ENCODE measurements around the gene SEMA6C. TPM values are rescaled to one million over a fixed set of nuclear protein-coding genes. Genes with fewer than 3 reads are reported as not detected.
A peak's percentile ranks its signal among the peaks of the same experiment; 100 is the strongest.

The SEMA6C gene
- total RNA-seq, 1 experiment from 2014 or later: 2.0 TPM

GRCh38 chr1:151165281-151165737 is 18.9 kb upstream of the SEMA6C start:
- no peaks in the 10 kb centered on the region for H3F3A ChIP-seq (ENCODE audit: low read length, unreplicated experiment)
- no peak overlapping the region for H3K27ac ChIP-seq (ENCODE audit: low read length)
- H3K79me2 ChIP-seq (ENCODE audit: low read length): peaks cover 32% of the 10 kb centered on the region
- H3K4me1 ChIP-seq (ENCODE audit: insufficient read depth, low read length): peaks cover 18% of the 10 kb centered on the region
- DNase-seq (peak; percentile 21), ATAC-seq (peak; percentile 37)
- no peaks in the 10 kb centered on the region for H4K20me1 ChIP-seq (ENCODE audit: low read length)
- H3K9ac ChIP-seq (ENCODE audit: low read length): peak overlapping the region; percentile 87
- TF ChIP-seq EZH2phosphoT487 (IDR thresholded peaks at IDR 0.05; ENCODE audit: borderline replicate concordance, low read length) (no peak), EZH2 (IDR thresholded peaks at IDR 0.05; ENCODE audit: low read length, unreplicated experiment) (no peak)
- TF ChIP-seq, protein P1, sequence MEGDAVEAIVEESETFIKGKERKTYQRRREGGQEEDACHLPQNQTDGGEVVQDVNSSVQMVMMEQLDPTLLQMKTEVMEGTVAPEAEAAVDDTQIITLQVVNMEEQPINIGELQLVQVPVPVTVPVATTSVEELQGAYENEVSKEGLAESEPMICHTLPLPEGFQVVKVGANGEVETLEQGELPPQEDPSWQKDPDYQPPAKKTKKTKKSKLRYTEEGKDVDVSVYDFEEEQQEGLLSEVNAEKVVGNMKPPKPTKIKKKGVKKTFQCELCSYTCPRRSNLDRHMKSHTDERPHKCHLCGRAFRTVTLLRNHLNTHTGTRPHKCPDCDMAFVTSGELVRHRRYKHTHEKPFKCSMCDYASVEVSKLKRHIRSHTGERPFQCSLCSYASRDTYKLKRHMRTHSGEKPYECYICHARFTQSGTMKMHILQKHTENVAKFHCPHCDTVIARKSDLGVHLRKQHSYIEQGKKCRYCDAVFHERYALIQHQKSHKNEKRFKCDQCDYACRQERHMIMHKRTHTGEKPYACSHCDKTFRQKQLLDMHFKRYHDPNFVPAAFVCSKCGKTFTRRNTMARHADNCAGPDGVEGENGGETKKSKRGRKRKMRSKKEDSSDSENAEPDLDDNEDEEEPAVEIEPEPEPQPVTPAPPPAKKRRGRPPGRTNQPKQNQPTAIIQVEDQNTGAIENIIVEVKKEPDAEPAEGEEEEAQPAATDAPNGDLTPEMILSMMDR (conservative IDR thresholded peaks at IDR 0.05; ENCODE audit: low read depth, low read length): no peak
- H3K36me3 ChIP-seq (ENCODE audit: low read depth, low read length): peaks cover 5% of the 10 kb centered on the region; the same call in 1 of the 2 replicates
- H3K27me3 ChIP-seq (ENCODE audit: low read length): no peaks in the 10 kb centered on the region
- intact Hi-C loops (cut with micrococcal nuclease): no loop called here
- H3K9me2 ChIP-seq (replicated peaks; ENCODE audit: low read length): no peaks in the 10 kb centered on the region
- H2AFZ ChIP-seq (ENCODE audit: low read length): peak overlapping the region; percentile 96
- BruUV-seq (replicated peaks): TSS peak; percentile 51
- CTCF ChIA-PET: interaction anchor here (0.7 to 1.6 kb wide), 2 partner anchors 65 to 87 kb away, joined by 3 to 12 read pairs; no protein-coding TSS in a partner anchor
- POLR2A ChIA-PET (ENCODE audit: unreplicated experiment): interaction anchor here (0.6 kb wide), 1 partner anchor 24 kb away, joined by 10 read pairs; the partner anchor contains the start of gene VPS72
- H3K9me3 ChIP-seq (ENCODE audit: low read length): no peaks in the 10 kb centered on the region
- peak overlapping the region; percentile 94 for H3K4me2 ChIP-seq (ENCODE audit: low read length)
- H3K4me3 ChIP-seq (ENCODE audit: low read length): peak overlapping the region; percentile 85

- peak overlapping the region; percentile 87 for H3K9ac ChIP-seq (ENCODE audit: low read length)
- H3K4me3 ChIP-seq (ENCODE audit: low read length): peak overlapping the region; percentile 85
- peak; percentile 1; the same call in 1 of the 2 replicates for ATAC-seq
- H3K27ac ChIP-seq (ENCODE audit: low read length): no peak overlapping the region
- POLR2A ChIA-PET (ENCODE audit: unreplicated experiment): no interaction called here
- no peaks in the 10 kb centered on the region for H4K20me1 ChIP-seq (ENCODE audit: low read length)
- H3K9me3 ChIP-seq (ENCODE audit: low read length): no peaks in the 10 kb centered on the region
- DNase-seq: no peak
- H2AFZ ChIP-seq (ENCODE audit: low read length): peak overlapping the region; percentile 96
- CTCF ChIA-PET: interaction anchor here (0.7 to 1.6 kb wide), 2 partner anchors 65 to 87 kb away, joined by 3 to 12 read pairs; no protein-coding TSS in a partner anchor
- no TSS peak for BruUV-seq (replicated peaks)
- peak overlapping the region; percentile 94 for H3K4me2 ChIP-seq (ENCODE audit: low read length)
- intact Hi-C loops (cut with micrococcal nuclease): no loop called here
- no peaks in the 10 kb centered on the region for H3F3A ChIP-seq (ENCODE audit: low read length, unreplicated experiment)
- no peaks in the 10 kb centered on the region for H3K27me3 ChIP-seq (ENCODE audit: low read length)
- peaks cover 32% of the 10 kb centered on the region for H3K79me2 ChIP-seq (ENCODE audit: low read length)
- H3K9me2 ChIP-seq (replicated peaks; ENCODE audit: low read length): no peaks in the 10 kb centered on the region
- TF ChIP-seq EZH2phosphoT487 (IDR thresholded peaks at IDR 0.05; ENCODE audit: borderline replicate concordance, low read length) (no peak), EZH2 (IDR thresholded peaks at IDR 0.05; ENCODE audit: low read length, unreplicated experiment) (no peak)
- TF ChIP-seq, protein P1 (conservative IDR thresholded peaks at IDR 0.05; ENCODE audit: low read depth, low read length): no peak
- peaks cover 5% of the 10 kb centered on the region; the same call in 1 of the 2 replicates for H3K36me3 ChIP-seq (ENCODE audit: low read depth, low read length)
- peaks cover 18% of the 10 kb centered on the region for H3K4me1 ChIP-seq (ENCODE audit: insufficient read depth, low read length)
These were observed 18.4 kb upstream of the SEMA6C start for GRCh38 chr1:151164732-151165280.

GRCh38 chr1:151159373-151159772 is 12.9 kb upstream of the SEMA6C start:
- H3K4me3 ChIP-seq (ENCODE audit: low read length): no peak overlapping the region
- H2AFZ ChIP-seq (ENCODE audit: low read length): no peak overlapping the region
- no peaks in the 10 kb centered on the region for H3K9me2 ChIP-seq (replicated peaks; ENCODE audit: low read length)
- DNase-seq (no peak), ATAC-seq (no peak)
- intact Hi-C loops (cut with micrococcal nuclease): loop anchor here (10.0 kb wide), 1 partner anchor 135 kb away; no protein-coding TSS in a partner anchor
- peaks cover 5% of the 10 kb centered on the region for H3K79me2 ChIP-seq (ENCODE audit: low read length)
- H3F3A ChIP-seq (ENCODE audit: low read length, unreplicated experiment): no peaks in the 10 kb centered on the region
- no peak overlapping the region for H3K9ac ChIP-seq (ENCODE audit: low read length)
- no peaks in the 10 kb centered on the region for H3K27me3 ChIP-seq (ENCODE audit: low read length)
- CTCF ChIA-PET: interaction anchor here (1.3 kb wide), 1 partner anchor 60 kb away, joined by 4 read pairs; no protein-coding TSS in a partner anchor
- peaks cover 4% of the 10 kb centered on the region for H3K4me1 ChIP-seq (ENCODE audit: insufficient read depth, low read length)
- peaks cover 5% of the 10 kb centered on the region; the same call in 1 of the 2 replicates for H3K36me3 ChIP-seq (ENCODE audit: low read depth, low read length)
- no peak overlapping the region for H3K27ac ChIP-seq (ENCODE audit: low read length)
- H4K20me1 ChIP-seq (ENCODE audit: low read length): no peaks in the 10 kb centered on the region
- POLR2A ChIA-PET (ENCODE audit: unreplicated experiment): no interaction called here
- TF ChIP-seq, protein P1 (conservative IDR thresholded peaks at IDR 0.05; ENCODE audit: low read depth, low read length): no peak
- H3K9me3 ChIP-seq (ENCODE audit: low read length): no peaks in the 10 kb centered on the region
- H3K4me2 ChIP-seq (ENCODE audit: low read length): no peak overlapping the region
- BruUV-seq (replicated peaks): no TSS peak

All from PC-3 (cell line).